Right forelimb (tissue), 1 donor: ENCODE data around the gene TMC5.
A peak's percentile ranks its signal among the peaks of the same experiment; 100 is the strongest.
"Not testable (repeated sequence)": the region's sequence is repeated elsewhere in the genome, so short reads cannot be mapped to it uniquely, and the experiment has no call there.

ENCODE experiments used
- DNase-seq: peaks from one replicate; pipeline ENCODE4 v3.0.0-alpha.2; 2018

TMC5 gene

DNA sequence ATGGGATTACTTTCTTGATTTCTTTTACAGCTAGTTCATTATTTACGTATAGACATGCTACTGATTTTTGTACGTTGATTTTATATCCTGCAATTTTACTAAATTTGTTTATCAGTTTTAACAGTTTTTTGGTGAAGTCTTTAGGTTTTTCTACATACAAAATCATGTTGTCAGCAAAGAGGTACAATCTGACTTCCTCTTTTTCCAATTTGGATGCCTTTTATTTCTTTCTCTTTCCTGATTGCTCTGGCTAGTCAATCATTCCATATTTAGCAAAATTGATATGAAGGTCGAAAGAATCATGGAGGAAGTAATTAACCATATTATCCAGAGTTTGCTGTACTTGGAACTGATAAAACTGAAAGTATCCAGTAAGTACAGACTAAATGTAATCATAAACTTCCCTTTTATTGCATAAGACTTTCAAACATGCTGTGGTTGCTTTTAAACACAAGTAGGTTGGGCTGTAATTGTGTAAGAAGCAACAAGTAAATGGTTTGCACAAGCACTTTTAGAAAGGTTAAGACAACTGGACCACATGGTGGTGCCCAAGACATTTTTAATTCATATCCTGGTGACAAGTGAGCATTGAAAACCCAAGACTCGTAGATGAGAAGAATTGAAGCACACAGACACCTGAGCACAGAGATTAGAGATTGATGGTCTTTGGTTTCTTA is 95.8 kb downstream of the TMC5 start:
- DNase-seq: no peak

GRCh38 chr16:19515757-19516156 is 98.1 kb downstream of the TMC5 start:
- no peak for DNase-seq

DNA sequence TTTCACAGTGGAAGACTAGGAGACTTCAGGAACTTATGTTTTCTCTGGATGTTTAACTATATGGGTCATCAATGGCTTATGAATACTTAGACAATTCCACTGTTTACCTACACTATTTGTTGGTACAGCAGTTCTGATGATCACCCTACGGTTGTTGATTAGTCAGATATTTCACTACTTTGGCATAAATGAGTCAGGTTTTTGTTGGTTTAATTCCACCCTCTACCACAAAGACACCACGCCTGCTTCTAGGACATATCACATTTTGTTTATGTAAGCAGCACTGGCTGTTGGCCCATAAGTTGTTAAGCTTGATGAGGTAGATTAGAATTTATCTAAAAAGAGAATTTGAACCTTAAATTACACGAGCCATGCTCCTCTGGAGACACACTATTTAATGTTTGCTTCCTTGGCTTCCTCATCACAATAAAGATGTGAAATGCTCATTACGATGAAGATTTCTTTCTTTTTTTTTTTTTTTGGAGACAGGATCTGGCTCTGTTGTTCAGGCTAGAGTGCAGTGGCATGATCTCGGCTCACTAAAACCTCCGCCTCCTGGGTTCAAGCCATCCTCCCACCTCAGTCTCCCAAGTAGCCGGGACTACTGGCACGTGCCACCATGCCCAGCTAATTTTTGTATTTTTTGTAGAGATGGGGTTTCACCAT is 99.9 kb downstream of the TMC5 start:
- no peak for DNase-seq

- DNase-seq: no peak
Observed at GRCh38 chr16:19518388-19518787, 100.7 kb downstream of the TMC5 start.

DNA sequence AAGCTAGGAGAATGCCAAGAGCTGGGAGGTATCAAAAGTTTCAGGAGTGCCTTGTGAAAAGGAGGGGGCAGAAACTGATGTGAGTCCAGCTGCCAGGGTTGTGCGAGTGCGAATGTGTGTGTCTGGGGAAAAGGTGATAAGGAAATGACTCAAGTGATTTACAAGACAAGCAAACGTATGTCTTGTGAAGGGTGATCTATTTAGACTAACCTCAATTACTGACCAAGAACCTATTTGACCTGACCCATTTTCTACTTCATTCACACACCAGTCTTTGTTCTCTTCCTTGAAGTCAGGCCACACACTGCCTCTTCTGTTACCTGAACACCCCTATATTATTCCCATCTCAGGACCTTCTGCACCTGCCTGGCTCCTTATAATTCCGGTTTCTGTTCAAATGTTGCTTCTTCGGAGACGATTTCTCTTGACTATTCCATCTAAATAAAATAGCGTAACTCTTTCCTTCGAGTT is 103.2 kb downstream of the TMC5 start:
- DNase-seq: no peak

DNA sequence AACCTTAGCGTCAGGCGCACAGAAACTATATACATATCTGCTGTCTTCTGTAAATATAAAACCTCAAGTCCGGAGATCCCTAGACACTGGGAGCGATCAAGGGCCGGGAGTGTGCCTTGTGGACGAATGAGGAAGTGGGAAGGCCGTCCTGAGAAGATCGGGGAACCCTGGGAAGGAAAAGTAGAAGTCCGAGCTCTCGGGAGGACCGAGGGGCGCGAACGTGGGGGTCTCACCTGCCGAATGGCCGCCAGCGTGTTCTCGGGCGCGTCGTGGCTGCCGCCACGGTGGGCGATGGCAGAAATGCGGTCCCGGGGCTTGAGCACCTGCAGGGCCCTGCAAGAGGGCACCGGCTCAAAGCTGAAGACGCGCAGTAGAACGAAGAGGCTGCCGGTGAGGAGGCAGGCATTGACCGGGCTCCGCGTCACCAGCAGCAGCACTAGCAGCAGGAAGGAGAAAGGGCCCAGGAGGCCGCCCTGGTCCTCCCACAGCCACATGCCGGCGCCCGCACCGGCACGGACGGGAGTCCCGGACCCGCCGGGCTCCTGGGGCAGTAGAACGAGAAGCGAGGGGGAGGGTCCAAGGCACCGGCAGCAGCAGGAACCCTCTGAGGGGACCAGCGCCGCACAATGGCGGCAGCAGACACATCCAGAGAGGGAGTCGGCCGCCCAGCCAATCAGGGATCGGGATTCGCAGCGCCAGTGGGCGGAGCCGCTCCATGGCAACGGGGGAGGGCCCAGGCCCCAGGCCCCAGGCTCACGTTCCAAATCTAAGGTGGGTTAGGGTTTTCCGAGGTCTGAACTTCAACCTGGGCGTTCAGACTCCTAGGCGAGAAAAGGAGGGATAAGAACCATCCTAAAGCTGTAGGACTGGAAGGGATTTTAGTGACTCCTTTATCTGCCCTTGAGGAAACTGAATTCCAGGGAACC is 104.1 kb downstream of the TMC5 start, which contains the start of gene GDE1:
Gene GDE1, minus strand, starts transcription at position 628 of the 926 bp plus-strand sequence. Its CDS starts 134 bp downstream, at position 494.
- DNase-seq: peak; percentile 94

GRCh38 chr16:19522397-19522732 is 104.7 kb downstream of the TMC5 start:
- DNase-seq: no peak

- DNase-seq: no peak
Observed at GRCh38 chr16:19522760-19523159, 105.1 kb downstream of the TMC5 start.

GRCh38 chr16:19523184-19523558 is 105.5 kb downstream of the TMC5 start:
- no peak for DNase-seq

GRCh38 chr16:19523559-19524355 is 106.1 kb downstream of the TMC5 start, which contains the start of gene CCP110:
TSS of gene CCP110 (plus strand) at chr16:19523942. CDS start at chr16:19527882, 3,940 bp downstream.
- DNase-seq: peak; percentile 95

DNA sequence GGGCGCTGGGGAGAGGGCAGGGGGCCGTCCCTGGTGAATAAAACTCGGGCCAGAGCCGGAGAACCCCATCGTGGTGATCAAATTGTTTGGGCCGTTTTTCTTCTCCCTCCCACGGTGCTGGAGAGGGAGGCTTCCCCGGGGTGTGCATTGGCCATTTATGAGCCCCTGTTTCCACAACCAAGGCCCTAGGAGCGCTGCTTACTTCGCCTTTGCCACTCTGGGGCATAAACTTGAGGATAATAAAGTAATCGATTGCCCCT is 106.6 kb downstream of the TMC5 start:
- no peak for DNase-seq

DNA sequence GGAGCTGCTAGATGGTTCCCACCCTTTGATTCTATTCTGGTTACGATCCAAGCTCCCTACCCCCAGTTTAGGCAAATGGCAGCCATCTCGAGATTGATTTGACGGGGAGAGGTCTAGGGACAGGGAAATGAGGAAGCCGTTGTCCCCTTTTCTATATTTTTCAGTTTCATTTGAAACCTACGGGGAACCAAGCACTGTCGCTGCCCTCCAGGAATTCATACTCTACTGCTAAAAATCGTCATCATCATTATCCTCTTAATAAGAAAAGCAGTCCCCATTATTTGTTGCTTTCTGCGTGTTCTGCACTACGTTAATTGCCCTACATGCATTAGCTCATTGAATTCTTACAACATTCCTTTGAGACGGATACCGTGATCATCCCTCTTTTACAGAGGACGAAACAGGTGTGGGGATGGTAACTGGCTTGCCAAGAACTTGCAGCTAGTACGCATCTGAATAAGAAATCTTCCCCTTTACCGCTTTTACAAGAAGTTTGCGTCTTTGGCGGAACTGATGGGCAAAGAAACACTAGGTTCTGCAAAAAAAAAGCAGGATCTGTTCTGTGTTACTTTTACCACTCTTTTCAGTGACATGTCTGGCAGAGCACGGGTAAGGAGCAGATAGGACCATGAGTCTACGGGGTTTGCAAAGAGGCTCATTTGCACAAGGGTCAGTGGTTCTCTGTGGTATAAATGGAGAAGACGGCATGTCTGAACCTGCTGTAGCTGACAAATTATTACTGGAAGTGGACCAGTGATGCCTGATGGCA is 107.1 kb downstream of the TMC5 start:
- no peak for DNase-seq

- no peak for DNase-seq
Observed at GRCh38 chr16:19525385-19525723, 107.7 kb downstream of the TMC5 start.

- DNase-seq: no peak
Observed at GRCh38 chr16:19527161-19527560, 109.5 kb downstream of the TMC5 start.

DNA sequence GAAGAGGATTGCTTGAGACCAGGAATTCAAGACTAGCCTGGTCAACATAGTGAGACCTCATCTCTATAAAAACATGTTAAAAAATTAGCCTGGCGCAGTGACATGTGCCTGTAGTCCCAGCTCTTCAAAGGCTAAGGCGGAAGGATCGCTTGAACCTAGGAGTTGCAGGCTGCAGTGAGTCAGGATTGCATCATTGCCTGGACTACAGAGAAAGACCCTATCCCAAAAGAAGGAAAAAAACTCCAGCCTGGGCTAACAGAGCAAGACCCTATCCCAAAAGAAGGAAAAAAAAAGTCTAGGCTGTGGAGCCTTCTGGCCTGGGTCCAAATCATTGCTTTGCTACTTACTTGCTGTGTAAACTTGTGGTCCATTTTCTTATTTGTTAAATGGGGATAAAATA is 111.0 kb downstream of the TMC5 start:
- no peak for DNase-seq

DNA sequence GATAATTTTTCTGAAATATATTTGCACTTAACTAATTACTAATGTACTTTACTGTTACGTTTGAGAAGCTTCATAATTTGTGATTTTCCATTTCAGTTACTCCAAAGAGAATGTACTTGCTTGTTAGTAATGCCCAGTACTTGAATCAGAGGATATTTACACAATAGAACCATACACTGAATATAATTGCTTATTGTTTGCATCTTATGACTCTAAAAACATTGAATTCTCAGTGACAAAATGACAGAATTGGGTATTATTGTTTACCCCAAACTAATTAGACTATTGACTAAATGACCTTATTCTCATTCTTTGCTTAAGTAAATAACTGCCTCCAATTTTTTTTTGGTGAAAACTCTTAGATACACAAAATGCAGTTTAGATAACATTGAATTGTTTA is 114.9 kb downstream of the TMC5 start:
- DNase-seq: no peak

GRCh38 chr16:19540241-19540970 is 122.7 kb downstream of the TMC5 start:
- DNase-seq: no peak

DNA sequence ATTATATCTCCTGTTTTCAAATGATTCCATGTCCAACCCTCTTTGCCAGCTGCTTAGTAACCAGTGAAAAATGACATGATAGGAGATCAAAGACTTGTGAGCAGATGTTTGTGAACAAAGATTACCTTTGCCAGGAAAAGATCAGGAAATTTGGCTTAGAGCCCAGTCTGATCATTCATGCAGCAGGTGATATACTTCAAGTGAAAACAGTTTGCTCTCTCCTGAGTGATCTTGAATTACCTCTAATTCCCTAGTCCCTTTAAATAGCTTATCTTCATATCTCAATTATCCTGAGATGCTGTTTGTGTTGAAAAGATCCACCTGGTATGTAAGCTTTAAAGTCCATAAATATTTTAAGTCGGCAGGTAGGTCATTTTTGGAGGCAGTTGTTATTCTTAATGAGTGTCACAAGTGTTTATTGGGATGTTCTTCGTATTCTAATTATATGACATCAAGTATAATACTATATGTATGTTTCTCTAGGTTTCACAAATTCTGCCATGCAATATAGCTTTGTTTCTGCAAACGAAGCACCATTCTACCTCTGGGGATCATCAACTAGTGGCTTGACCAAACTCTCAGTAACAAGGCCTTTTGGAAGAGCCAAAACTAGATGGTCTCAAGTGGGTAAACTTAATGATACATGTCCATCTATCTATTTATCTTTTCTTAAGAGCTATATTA is 124.6 kb downstream of the TMC5 start:
- no peak for DNase-seq

- DNase-seq: not testable (repeated sequence)
Observed at GRCh38 chr16:19543278-19543996, 125.8 kb downstream of the TMC5 start.

GRCh38 chr16:19548144-19548543 is 130.5 kb downstream of the TMC5 start:
- DNase-seq: no peak
